Activated T-cell treated with anti-CD3 and anti-CD28 coated beads for 1 hour (primary cell): Measurements from ENCODE around the gene CYP26B1.

ENCODE experiments used
- DNase-seq: peaks from one replicate; pipeline ENCODE4 v3.0.0-alpha.2; 2020; ENCODE audit warnings: low read depth

Gene CYP26B1

GRCh38 chr2:72129681-72130340, 17.9 kb downstream of the CYP26B1 start:
- DNase-seq: no peak

- no peak for DNase-seq
Observed at GRCh38 chr2:72128843-72129227, 18.8 kb downstream of the CYP26B1 start.

- no peak for DNase-seq
Observed at GRCh38 chr2:72128059-72128842, 19.4 kb downstream of the CYP26B1 start.

- DNase-seq: no peak
Observed at GRCh38 chr2:72127401-72128058, 20.1 kb downstream of the CYP26B1 start.

GRCh38 chr2:72126186-72127100, 21.2 kb downstream of the CYP26B1 start:
- no peak for DNase-seq

GRCh38 chr2:72124376-72124775, 23.3 kb downstream of the CYP26B1 start:
- DNase-seq: no peak

GRCh38 chr2:72121153-72121552, 26.5 kb downstream of the CYP26B1 start:
- no peak for DNase-seq

- no peak for DNase-seq
Observed at GRCh38 chr2:72118951-72119350, 28.7 kb downstream of the CYP26B1 start.

GRCh38 chr2:72118386-72118785, 29.3 kb downstream of the CYP26B1 start:
- no peak for DNase-seq

GRCh38 chr2:72117718-72118117, 29.9 kb downstream of the CYP26B1 start:
- DNase-seq: no peak

- no peak for DNase-seq
Observed at GRCh38 chr2:72117029-72117428, 30.6 kb downstream of the CYP26B1 start.

- no peak for DNase-seq
Observed at GRCh38 chr2:72116081-72116533, 31.6 kb downstream of the CYP26B1 start.

- no peak for DNase-seq
Observed at GRCh38 chr2:72115110-72116080, 32.3 kb downstream of the CYP26B1 start.

GRCh38 chr2:72114693-72115051, 33.0 kb downstream of the CYP26B1 start:
- no peak for DNase-seq

- no peak for DNase-seq
Observed at GRCh38 chr2:72113847-72114692, 33.6 kb downstream of the CYP26B1 start.

- DNase-seq: no peak
Observed at GRCh38 chr2:72112981-72113846, 34.4 kb downstream of the CYP26B1 start.

- no peak for DNase-seq
Observed at GRCh38 chr2:72112401-72112800, 35.3 kb downstream of the CYP26B1 start.

GRCh38 chr2:72111061-72111460, 36.6 kb downstream of the CYP26B1 start:
- DNase-seq: no peak

GRCh38 chr2:72109904-72110303, 37.8 kb downstream of the CYP26B1 start:
- DNase-seq: no peak
